ENCODE measurements around the gene B3GAT2. TPM values are rescaled to one million over a fixed set of nuclear protein-coding genes. Genes with fewer than 3 reads are reported as not detected.

Gene B3GAT2
- total RNA-seq, result under 0.01 TPM in 1 of 2 replicates, not detected in the other

GRCh38 chr6:70956451-70957283 lies at the start of gene B3GAT2:
TSS of gene B3GAT2 (minus strand) at chr6:70957060. CDS start at chr6:70956429, 631 bp downstream.

